Naive thymus-derived CD8-positive, alpha-beta T cell (primary cell): ENCODE data around the gene PHOSPHO1. TPM values are rescaled to one million over a fixed set of nuclear protein-coding genes. Genes with fewer than 3 reads are reported as not detected.

Source experiments
- ATAC-seq, 2 donors: fragments of 150-1000 bp; cut with Tn5 transposase in 1 of 2; sonication (Bioruptor Pico), chemical (Tn5 transposase) in 1 of 2; 1 replicate in 1 of 2; 2 replicates in 1 of 2; pipeline ENCODE4 v1.10.0; 2021; ENCODE audit warnings: mild to moderate bottlenecking in 2 of 2, moderate library complexity in 2 of 2
- POLR2A ChIA-PET: fragments of 350-600 bp; sonication (Branson Sonifier 250); formaldehyde crosslinking; loops from one replicate; lab custom pipeline; 2021; ENCODE audit warnings: antibody characterized with exemption; lab: Charles Lee
- DNase-seq, 10 donors: peaks; one replicate each; pipeline versions ENCODE4 v3.0.0 to v3.0.0-alpha.2; 2020 to 2022
- H3K27ac Mint-ChIP-seq, 10 donors: one replicate each; pipeline ENCODE4 v1.8.0; 2020 to 2022; ENCODE audit warnings: mild to moderate bottlenecking in 10 of 10, mixed read lengths in 10 of 10, moderate library complexity in 4 of 10, inconsistent platforms in 1 of 10
- H3K27me3 Mint-ChIP-seq, 5 donors: one replicate each; pipeline ENCODE4 v1.8.0; 2021 to 2022; ENCODE audit warnings: mixed read lengths in 5 of 5
- H3K36me3 Mint-ChIP-seq, 3 donors: one replicate each; pipeline ENCODE4 v1.8.0; 2020 to 2022; ENCODE audit warnings: mixed read lengths in 3 of 3, mild to moderate bottlenecking in 2 of 3, inconsistent platforms in 1 of 3
- H3K4me1 Mint-ChIP-seq, 4 donors: one replicate each; pipeline ENCODE4 v1.8.0; 2021 to 2022; ENCODE audit warnings: mixed read lengths in 4 of 4
- H3K4me3 Mint-ChIP-seq, 10 donors: one replicate each; pipeline ENCODE4 v1.8.0; 2020 to 2022; ENCODE audit warnings: mild to moderate bottlenecking in 10 of 10, mixed read lengths in 10 of 10, moderate library complexity in 6 of 10, inconsistent platforms in 1 of 10
- H3K9me3 Mint-ChIP-seq, 9 donors: one replicate each; pipeline ENCODE4 v1.8.0; 2020 to 2022; ENCODE audit warnings: mixed read lengths in 9 of 9, mild to moderate bottlenecking in 3 of 9, inconsistent platforms in 1 of 9, moderate library complexity in 1 of 9
- polyA plus RNA-seq, 3 donors: library from polyadenylated mRNA; unstranded; fragments of 300-500 nt; fragmentation: Illumina TruSeq; gene quantifications; one replicate each; pipeline ENCODE4 v1.2.3, GENCODE V29; 2021
- total RNA-seq, 8 experiments: library from RNA in 2 of 8; stranded (reverse) in 2 of 8; gene quantifications; one replicate each; pipeline ENCODE4 v1.2.3 and lab custom pipeline; 2021 to 2026

PHOSPHO1 gene
- total and polyA plus RNA-seq, 5 experiments from 2014 or later, result 0.25 to 0.62 (median 0.35) TPM; not detected in 2

DNA sequence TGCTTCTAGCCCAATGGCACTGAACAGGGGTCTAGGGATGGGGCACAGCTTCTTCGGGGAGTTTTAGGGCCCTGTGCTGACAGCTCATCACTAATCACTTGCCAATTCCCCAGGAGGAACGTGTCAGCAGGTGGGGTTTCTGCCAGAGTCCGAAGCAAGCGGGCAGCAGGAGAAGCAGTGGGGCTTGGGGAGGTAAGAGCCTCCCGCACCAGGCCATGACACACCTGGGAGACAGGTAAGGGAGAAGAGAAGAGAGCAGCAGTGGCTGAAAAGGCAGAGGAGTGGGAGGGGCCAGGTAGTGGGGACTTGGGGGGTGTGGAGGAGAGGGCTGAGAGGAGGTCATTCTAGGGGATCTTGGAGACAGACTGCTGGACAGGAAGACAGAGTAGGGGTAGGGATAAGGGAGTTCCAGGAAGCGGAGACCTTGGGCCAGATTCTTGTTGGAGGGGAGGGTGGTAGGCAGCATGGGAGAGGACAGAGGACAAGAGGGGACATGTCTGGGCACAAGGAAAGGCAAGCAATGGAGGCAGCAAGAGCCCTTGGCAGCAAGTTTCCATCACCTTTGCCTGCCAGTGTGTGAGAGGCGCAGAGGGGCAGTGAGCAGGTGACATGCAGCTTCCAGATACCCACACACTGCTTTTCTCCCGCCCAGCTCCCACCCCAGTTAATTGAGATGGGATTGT is 4.9 kb downstream of the PHOSPHO1 start:
- no peaks in the 10 kb centered on the region for H3K9me3 Mint-ChIP-seq
- peak overlapping the region in 4 of 10 donors; percentile 22 to 64 (median 36) for H3K4me3 Mint-ChIP-seq
- ATAC-seq (no peak), DNase-seq (no peak)
- H3K4me1 Mint-ChIP-seq, result peaks cover 25 to 50% (median 44%) of the 10 kb centered on the region in 4 donors
- POLR2A ChIA-PET, result interaction anchor here (0.7 to 8.9 kb wide), 5 partner anchors 9 to 45 kb away, joined by 3 to 112 read pairs (median 6); no protein-coding TSS in a partner anchor
- H3K27ac Mint-ChIP-seq, result peak overlapping the region in 1 of 10 donors; percentile 71
- H3K36me3 Mint-ChIP-seq, result peaks cover 0 to 16% (median 2%) of the 10 kb centered on the region in 3 donors
- peaks cover 0 to 2% (median 0%) of the 10 kb centered on the region in 5 donors for H3K27me3 Mint-ChIP-seq

DNA sequence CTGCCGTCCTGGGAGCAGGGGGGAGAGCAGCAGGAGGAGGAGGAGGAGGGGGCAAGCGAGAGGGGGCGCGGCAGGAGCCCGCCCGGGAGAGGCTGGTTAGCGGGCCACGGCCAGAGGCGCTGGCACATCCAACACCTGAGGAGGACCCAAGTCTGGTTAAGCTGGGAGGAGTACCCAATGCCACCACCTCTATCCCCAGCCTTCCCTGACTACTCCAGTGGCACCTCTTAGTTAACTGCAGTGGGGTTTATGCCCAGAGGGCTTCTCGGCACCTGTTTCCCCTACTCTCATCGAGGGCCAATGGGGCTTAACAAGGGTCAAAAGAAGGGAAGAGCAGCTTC is 5.6 kb downstream of the PHOSPHO1 start:
- Mint-ChIP-seq H3K4me3 (peak overlapping the region; percentile 67 to 87 (median 84)), H3K36me3 (peaks cover 0 to 19% (median 2%) of the 10 kb centered on the region in 3 donors), H3K9me3 (no peaks in the 10 kb centered on the region), H3K27ac (peak overlapping the region in 2 of 10 donors; percentile 24 to 84), H3K27me3 (peaks cover 0 to 2% (median 0%) of the 10 kb centered on the region in 5 donors), H3K4me1 (peaks cover 25 to 54% (median 47%) of the 10 kb centered on the region in 4 donors)
- no peak for DNase-seq
- POLR2A ChIA-PET, result interaction anchor here (0.9 to 8.9 kb wide), 5 partner anchors 8 to 332 kb away, joined by 3 to 112 read pairs (median 6); partner anchors contain the start of gene ATP5MC1
- no peak for ATAC-seq

DNA sequence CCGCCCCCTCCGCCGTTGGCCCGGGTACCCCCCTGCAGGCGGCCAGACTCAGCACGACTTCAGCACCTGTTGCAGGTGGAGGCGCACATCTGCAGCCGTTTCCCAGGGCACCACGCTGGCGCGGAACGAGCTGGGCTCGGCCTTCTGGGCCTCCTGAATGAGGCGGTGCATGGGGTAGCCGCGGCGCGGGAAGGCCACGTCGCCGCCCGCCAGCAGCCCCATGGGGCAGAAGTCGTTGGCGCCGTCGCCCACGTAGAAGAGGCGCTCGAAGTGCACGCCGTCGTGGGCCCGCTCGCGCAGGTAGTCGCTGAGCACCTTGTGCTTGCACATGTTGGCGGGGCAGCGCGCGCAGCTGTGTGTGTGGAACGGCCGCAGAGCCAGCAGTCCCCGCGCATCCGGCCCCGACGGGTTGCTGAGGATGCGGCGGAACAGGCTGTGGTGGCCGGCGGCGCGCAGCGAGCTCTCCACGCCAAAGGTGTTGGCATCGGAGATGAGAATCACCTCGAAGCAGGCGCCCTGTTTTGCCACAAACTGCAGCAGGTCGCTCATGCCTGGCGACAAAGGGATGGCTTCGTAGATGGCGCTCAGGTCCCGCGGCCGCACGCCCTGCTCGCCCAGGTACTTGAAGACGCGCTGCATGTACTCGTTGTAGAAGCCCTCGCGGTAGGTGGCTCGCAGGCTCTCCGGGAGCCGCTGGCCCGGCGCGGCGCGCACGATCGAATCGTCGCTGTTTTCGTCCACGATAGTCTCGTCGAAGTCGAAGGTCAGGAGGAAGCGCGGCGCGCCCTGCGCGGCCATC is 6.2 kb downstream of the PHOSPHO1 start:
- peaks cover 0 to 19% (median 2%) of the 10 kb centered on the region in 3 donors for H3K36me3 Mint-ChIP-seq
- POLR2A ChIA-PET, result interaction anchor here (0.9 to 8.9 kb wide), 7 partner anchors 7 to 332 kb away, joined by 3 to 112 read pairs (median 6); partner anchors contain the start of genes ABI3, ATP5MC1 and GNGT2
- no peaks in the 10 kb centered on the region for H3K27me3 Mint-ChIP-seq
- ATAC-seq (peak; percentile 60 to 66), DNase-seq (peak; percentile 35 to 75 (median 56))
- H3K4me3 Mint-ChIP-seq, result peak overlapping the region; percentile 67 to 87 (median 84)
- no peaks in the 10 kb centered on the region for H3K9me3 Mint-ChIP-seq
- H3K27ac Mint-ChIP-seq, result peak overlapping the region in 5 of 10 donors; percentile 24 to 86 (median 73)
- peaks cover 23 to 55% (median 47%) of the 10 kb centered on the region in 4 donors for H3K4me1 Mint-ChIP-seq

DNA sequence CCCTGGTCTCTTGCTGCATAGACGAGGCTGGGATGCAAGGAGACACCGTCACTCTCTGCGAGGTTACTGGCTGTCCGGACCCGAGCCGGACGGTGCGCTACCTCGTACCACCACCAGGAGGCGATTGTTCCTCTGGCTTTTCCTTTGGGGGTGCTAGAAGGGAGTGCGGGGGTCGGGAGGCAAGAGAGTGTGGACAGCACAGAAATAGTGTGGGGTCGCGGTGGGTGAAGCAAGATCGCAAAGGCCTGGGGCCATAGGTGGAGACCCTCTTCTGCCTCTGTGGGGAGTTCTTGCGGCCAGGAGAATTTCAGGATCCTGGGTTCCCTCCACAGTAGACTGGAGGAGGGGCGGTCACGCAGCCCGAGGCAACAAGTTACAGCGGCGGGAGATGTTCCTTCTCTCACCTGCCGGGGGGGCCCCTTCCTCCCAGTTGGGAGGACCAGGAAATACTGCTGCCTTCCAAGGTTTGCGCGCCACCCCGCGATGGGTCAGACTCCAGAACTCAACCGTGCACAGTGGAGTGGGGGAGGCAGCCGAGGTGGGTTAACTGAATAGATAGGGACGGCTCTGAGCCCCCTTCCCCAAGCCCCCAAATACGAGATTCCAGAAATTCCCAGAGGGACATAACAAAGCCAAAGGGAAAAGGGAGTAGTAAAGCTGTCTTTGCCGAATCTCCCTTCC is 6.9 kb downstream of the PHOSPHO1 start:
- ATAC-seq, result peak; percentile 1 to 5
- POLR2A ChIA-PET, result interaction anchor here (0.9 to 8.9 kb wide), 8 partner anchors 7 to 331 kb away, joined by 3 to 112 read pairs (median 6); partner anchors contain the start of genes ABI3, ATP5MC1 and GNGT2
- H3K4me1 Mint-ChIP-seq, result peaks cover 26 to 61% (median 53%) of the 10 kb centered on the region in 4 donors

DNA sequence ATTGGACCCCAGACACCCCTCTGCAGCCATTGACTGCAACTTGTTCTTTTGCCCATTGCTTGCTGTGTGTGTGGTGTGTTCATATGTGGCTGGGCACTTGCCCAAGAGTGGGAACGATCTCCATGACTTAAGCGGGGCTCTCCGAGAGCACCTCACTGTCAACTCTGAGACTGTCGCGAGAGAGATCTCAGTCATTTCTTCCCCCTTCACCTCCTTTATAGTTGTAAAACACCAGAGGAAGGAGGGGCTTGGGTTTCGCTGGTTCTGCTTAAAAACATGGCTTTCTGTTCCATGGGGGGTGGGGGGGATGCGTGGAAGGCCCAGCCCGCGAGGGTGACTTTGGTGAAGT is 7.4 kb downstream of the PHOSPHO1 start:
- Mint-ChIP-seq H3K9me3 (no peaks in the 10 kb centered on the region), H3K4me3 (peak overlapping the region; percentile 67 to 87 (median 84)), H3K27me3 (no peaks in the 10 kb centered on the region), H3K36me3 (peaks cover 0 to 20% (median 2%) of the 10 kb centered on the region in 3 donors), H3K27ac (peak overlapping the region in 8 of 10 donors; percentile 41 to 86 (median 70)), H3K4me1 (peaks cover 30 to 64% (median 58%) of the 10 kb centered on the region in 4 donors)
- POLR2A ChIA-PET, result interaction anchor here (1.2 to 8.9 kb wide), 4 partner anchors 8 to 42 kb away, joined by 3 to 112 read pairs (median 6); partner anchors contain the start of genes ABI3 and GNGT2
- DNase-seq (no peak), ATAC-seq (no peak)

More for the DNA sequence above, 6.9 kb downstream of the PHOSPHO1 start:
- Mint-ChIP-seq H3K27me3 (no peaks in the 10 kb centered on the region), H3K36me3 (peaks cover 0 to 20% (median 2%) of the 10 kb centered on the region in 3 donors), H3K4me3 (peak overlapping the region; percentile 67 to 87 (median 84)), H3K27ac (peak overlapping the region in 9 of 10 donors; percentile 61 to 86 (median 73)), H3K9me3 (no peaks in the 10 kb centered on the region)
- DNase-seq, result peak; percentile 40 to 82 (median 62)

DNA sequence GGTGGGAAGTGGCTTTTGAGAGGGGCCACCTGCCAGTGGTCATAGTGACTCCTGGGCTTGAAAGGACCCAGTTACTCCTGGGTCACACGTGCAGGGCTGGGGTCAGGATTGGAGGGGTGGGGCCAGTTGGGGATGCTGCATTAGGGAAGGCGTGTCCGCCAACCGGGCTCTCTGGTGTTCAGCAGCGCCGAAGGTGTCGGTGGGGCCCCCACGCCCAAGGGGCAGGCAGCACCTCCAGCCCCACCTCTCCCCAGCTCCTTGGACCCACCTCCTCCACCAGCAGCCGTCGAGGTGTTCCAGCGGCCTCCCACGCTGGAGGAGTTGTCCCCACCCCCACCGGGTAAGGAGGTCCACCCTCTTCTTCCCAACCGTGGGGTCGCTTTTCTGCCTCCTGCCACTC is 10.6 kb downstream of the PHOSPHO1 start:
- peaks cover 0 to 33% (median 2%) of the 10 kb centered on the region in 3 donors for H3K36me3 Mint-ChIP-seq
- H3K27ac Mint-ChIP-seq, result peak overlapping the region; percentile 53 to 100 (median 98)
- peak overlapping the region in 6 of 10 donors; percentile 46 to 98 (median 86) for H3K4me3 Mint-ChIP-seq
- H3K9me3 Mint-ChIP-seq, result no peaks in the 10 kb centered on the region
- DNase-seq (no peak), ATAC-seq (no peak)
- H3K27me3 Mint-ChIP-seq, result no peaks in the 10 kb centered on the region
- peaks cover 40 to 78% (median 73%) of the 10 kb centered on the region in 4 donors for H3K4me1 Mint-ChIP-seq
- POLR2A ChIA-PET, result interaction anchor here (5.6 to 13.0 kb wide), 4 partner anchors 8 to 27 kb away, joined by 41 to 195 read pairs (median 85); partner anchors contain the start of genes ABI3, GNGT2 and PHOSPHO1

DNA sequence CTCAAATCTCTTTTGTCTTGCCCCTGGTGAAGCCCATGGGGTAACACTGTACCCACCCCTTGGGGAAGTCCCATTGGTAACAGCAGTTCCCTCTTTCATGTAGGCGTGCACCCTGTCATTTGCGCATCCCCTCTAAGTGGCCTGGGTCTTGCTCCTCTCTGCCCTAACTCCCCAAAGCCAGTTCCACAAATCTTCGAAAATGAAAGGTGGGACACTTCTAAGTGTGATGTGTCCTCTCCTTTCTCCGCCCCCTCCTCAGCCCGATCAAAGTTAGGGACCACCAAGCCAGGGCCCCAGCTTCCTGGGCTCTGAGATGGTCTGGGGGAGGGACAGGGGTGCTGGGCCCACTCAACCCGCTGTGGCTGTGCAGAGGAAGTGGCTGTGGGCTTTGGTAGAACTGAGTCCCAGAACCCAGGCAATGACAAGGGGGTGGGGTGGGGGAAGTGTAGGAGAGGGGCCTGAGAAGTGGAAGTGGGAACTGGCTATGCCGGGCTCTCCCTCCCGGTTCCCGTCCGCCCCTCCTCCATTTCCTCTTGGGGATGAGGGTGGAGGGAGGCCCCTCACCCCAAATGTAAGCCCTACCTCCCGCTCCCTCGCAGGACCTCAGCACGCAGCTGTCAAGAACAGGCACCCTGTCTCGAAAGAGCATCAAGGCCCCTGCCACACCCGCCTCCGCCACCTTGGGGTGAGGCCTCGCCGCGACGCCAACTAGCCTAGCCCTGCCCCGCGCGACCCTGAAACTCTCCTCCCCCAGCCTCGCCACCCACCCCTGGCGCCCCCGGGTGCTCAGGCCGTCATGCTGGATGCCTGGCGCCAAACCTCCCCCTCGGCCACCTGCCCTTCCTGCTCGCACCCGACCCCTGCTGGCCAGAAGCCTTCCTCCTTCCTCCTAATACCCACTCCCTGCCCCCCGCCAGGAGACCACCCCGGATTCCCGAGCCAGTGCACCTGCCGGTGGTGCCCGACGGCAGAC is 11.4 kb downstream of the PHOSPHO1 start:
- Mint-ChIP-seq H3K4me3 (peak overlapping the region; percentile 46 to 98 (median 86)), H3K9me3 (no peaks in the 10 kb centered on the region), H3K36me3 (peaks cover 0 to 34% (median 2%) of the 10 kb centered on the region in 3 donors), H3K27ac (peak overlapping the region; percentile 94 to 100 (median 98)), H3K27me3 (no peaks in the 10 kb centered on the region), H3K4me1 (peaks cover 38 to 78% (median 76%) of the 10 kb centered on the region in 4 donors)
- DNase-seq (peak; percentile 36 to 81 (median 67)), ATAC-seq (peak; percentile 66 to 77)
- POLR2A ChIA-PET, result interaction anchor here (0.7 to 13.0 kb wide), 6 partner anchors 8 to 149 kb away, joined by 3 to 195 read pairs (median 23); partner anchors contain the start of genes ABI3, GNGT2 and PHOSPHO1

DNA sequence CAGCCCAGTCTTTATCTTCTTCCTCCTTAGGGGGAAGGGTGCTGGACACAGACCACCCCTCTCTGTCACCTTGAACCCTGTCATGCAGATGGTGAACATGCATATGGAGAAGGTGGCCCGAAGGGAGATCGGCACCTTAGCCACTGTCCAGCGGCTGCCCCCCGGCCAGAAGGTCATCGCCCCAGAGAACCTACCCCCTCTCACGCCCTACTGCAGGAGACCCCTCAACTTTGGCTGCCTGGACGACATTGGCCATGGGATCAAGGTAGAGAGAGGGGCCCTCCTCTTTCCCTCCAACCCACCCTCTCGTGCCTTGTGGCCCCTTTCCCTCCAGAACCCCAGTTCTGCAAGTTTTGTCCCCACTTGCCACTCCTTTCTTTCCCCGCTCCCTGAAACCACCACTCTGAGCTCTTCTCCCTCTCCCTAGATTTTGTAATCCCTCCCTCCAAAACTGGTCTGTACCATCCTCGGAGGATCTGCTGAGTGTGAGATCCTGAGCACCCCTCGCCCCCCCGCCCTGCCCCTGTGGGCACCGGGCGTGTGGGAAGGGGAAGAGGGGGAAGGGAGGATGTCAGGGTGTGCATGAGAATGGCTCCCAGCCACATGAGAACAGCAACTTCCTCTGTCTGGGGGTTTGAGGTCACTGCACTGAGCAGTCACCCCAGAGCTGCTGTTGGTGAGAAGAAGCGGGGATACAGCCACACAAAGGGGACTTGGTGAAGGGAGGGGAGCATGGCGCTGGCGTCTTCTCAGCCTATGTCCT is 12.8 kb downstream of the PHOSPHO1 start:
- peak; percentile 81 to 83 for ATAC-seq

DNA sequence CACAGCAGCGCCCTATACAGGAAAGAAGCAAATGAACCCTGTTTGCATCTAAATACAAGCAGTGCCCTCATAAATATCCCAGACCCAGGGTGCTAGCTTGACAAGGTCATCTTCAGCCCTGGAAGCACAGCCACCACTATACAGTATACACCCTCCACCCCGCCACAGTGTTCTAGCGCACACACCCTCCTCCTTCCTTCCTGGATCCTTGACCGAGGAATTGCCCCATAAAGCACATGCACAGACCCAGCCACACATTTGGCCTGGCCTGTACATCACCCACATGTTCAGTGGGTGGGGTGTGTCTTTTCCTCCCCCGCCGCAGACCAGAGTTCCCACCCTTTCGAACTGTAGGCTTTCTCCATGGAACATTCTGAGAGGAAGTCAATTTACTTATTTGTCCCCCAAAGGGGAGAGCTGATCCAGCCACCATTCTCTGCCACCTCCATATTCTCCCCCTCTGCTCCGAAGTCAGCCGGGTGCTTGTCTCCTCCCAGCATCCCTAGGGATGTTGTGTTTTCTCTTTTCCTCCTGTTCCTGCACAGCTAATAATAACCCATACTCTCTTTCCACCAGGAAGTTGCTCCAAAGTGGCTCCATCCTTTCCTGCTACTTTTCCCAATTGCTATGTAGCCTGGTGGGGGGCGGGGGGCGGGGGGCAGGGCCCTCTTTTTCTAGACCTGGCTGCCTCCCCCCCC is 13.5 kb downstream of the PHOSPHO1 start:
- peaks cover 0 to 25% (median 0%) of the 10 kb centered on the region in 3 donors for H3K36me3 Mint-ChIP-seq
- H3K27me3 Mint-ChIP-seq, result no peaks in the 10 kb centered on the region
- peaks cover 47 to 81% (median 80%) of the 10 kb centered on the region in 4 donors for H3K4me1 Mint-ChIP-seq
- peak overlapping the region; percentile 85 to 99 (median 94) for H3K27ac Mint-ChIP-seq
- POLR2A ChIA-PET, result interaction anchor here (0.8 to 13.0 kb wide), 5 partner anchors 8 to 144 kb away, joined by 3 to 195 read pairs (median 41); partner anchors contain the start of genes ABI3, GNGT2 and PHOSPHO1
- peak overlapping the region; percentile 43 to 98 (median 79) for H3K4me3 Mint-ChIP-seq
- DNase-seq, result no peak
- no peak for ATAC-seq
- H3K9me3 Mint-ChIP-seq, result no peaks in the 10 kb centered on the region

More for the DNA sequence above, 12.8 kb downstream of the PHOSPHO1 start:
- H3K36me3 Mint-ChIP-seq, result peaks cover 0 to 31% (median 2%) of the 10 kb centered on the region in 3 donors
- H3K9me3 Mint-ChIP-seq, result no peaks in the 10 kb centered on the region
- H3K4me3 Mint-ChIP-seq, result peak overlapping the region; percentile 72 to 98 (median 86)
- POLR2A ChIA-PET, result interaction anchor here (0.7 to 13.0 kb wide), 7 partner anchors 8 to 150 kb away, joined by 3 to 195 read pairs (median 5); partner anchors contain the start of genes ABI3, GNGT2 and PHOSPHO1
- peaks cover 43 to 80% (median 78%) of the 10 kb centered on the region in 4 donors for H3K4me1 Mint-ChIP-seq
- no peaks in the 10 kb centered on the region for H3K27me3 Mint-ChIP-seq
- DNase-seq, result peak; percentile 44 to 90 (median 82)
- H3K27ac Mint-ChIP-seq, result peak overlapping the region; percentile 94 to 100 (median 98)
